ENCODE data around the gene TCAF1. TPM values are rescaled to one million over a fixed set of nuclear protein-coding genes. Genes with fewer than 3 reads are reported as not detected.

TCAF1 gene, protein sequence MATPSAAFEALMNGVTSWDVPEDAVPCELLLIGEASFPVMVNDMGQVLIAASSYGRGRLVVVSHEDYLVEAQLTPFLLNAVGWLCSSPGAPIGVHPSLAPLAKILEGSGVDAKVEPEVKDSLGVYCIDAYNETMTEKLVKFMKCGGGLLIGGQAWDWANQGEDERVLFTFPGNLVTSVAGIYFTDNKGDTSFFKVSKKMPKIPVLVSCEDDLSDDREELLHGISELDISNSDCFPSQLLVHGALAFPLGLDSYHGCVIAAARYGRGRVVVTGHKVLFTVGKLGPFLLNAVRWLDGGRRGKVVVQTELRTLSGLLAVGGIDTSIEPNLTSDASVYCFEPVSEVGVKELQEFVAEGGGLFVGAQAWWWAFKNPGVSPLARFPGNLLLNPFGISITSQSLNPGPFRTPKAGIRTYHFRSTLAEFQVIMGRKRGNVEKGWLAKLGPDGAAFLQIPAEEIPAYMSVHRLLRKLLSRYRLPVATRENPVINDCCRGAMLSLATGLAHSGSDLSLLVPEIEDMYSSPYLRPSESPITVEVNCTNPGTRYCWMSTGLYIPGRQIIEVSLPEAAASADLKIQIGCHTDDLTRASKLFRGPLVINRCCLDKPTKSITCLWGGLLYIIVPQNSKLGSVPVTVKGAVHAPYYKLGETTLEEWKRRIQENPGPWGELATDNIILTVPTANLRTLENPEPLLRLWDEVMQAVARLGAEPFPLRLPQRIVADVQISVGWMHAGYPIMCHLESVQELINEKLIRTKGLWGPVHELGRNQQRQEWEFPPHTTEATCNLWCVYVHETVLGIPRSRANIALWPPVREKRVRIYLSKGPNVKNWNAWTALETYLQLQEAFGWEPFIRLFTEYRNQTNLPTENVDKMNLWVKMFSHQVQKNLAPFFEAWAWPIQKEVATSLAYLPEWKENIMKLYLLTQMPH
- total RNA-seq, result 160 TPM

DNA sequence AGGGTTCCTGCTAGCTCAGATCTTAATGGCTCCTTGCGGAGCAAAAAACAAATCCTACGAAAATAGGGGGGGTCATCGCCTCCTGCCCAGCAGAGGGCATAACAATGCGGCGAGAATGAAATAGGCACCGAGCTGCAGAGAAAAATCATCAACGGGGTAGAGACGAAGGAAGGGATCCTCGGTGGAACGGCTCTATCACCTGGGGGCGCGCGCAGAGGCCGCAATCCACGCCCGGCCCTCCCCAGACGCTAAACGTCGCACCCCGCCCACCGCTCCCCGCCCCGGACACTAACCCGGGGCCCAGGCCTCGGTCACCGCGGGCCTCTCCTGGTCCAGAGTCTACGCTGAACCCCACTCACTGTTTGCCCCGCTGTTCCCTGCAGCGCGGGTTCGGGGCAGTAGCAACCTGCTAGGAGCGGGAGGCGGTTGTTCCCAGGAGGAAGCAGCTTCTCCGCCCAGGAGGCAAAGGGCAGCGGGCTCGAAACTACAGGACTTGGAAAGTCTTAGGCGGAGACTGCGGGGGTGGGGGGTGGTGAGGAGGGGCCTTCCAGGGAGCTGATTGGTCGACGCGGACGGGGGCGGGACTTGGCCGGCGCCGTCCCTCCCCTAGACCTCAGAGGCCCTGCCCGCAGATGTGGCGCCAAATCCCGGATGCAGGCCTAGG lies at the start of gene TCAF1:
Gene TCAF1 (minus strand): TSS at position 509 of the 664 bp plus-strand sequence. CDS start 25,568 bp downstream, outside the sequence.
- peak; percentile 66 for FAIRE-seq

DNA sequence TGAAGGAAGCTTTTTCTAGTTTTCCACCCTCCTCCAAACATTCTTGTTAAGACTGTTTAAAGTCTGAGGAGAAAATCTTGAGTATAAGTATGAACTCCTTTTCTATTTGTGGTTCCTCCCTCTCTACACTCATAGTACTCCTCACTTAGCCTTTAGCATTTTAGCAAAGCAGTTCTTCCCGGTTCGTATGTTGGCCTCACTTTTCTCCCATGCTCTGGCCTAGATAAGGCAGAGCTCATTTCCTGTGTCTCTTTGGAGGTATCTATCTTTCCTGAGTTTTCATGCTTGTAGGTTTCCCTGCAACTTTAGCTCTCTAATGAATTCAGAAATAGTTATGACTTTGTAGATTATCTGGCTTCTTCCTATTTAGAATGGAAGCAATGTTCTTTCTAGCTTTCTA lies 46.8 kb upstream of the TCAF1 start:
- FAIRE-seq (no peak), DNase-seq (ENCODE audit: low spot score in 2 of 2) (no peak)

More for the DNA sequence above, at the start of gene TCAF1:
- DNase-seq (ENCODE audit: low spot score in 2 of 2), result peak; percentile 84 to 92

DNA sequence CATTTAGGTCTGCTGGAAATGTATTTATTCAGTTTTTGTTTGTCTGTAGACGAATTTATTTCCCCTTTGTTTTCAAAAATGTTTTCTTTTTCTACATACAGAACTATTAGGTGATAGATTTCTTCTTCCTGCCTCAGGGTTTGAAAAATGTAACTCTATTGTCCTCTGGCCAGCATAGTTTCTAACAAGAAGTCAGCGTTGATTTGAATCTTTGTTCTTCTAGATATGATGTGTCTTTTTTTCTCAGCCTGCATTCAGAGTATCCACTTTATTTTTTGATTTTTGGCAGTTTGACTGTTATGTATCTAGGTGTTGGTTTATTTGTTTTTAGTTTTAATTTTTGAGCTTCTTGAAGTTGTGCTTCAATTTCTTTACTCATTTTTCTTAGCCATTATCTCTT lies 45.1 kb upstream of the TCAF1 start:
- FAIRE-seq (no peak), DNase-seq (ENCODE audit: low spot score in 2 of 2) (no peak)

DNA sequence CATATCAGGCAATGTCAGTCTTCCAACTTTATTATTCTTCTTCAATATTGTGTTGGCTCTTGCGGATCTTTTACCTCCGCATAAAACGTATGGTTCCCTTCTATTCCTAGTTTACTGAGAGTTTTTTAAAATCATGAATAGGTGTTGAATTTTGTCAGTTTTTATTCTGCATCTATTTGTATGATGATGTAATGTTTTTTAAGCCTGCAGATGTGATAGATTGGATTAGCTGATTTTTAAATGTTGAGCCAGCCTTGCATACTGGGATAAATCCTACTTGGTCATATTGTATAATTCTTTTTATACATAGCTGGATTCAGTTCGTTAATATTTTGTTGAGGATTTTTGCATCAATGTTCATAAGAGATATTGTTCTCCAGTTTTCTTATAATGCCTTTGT lies 43.4 kb upstream of the TCAF1 start:
- DNase-seq (ENCODE audit: low spot score in 2 of 2), result no peak
- FAIRE-seq, result no peak

DNA sequence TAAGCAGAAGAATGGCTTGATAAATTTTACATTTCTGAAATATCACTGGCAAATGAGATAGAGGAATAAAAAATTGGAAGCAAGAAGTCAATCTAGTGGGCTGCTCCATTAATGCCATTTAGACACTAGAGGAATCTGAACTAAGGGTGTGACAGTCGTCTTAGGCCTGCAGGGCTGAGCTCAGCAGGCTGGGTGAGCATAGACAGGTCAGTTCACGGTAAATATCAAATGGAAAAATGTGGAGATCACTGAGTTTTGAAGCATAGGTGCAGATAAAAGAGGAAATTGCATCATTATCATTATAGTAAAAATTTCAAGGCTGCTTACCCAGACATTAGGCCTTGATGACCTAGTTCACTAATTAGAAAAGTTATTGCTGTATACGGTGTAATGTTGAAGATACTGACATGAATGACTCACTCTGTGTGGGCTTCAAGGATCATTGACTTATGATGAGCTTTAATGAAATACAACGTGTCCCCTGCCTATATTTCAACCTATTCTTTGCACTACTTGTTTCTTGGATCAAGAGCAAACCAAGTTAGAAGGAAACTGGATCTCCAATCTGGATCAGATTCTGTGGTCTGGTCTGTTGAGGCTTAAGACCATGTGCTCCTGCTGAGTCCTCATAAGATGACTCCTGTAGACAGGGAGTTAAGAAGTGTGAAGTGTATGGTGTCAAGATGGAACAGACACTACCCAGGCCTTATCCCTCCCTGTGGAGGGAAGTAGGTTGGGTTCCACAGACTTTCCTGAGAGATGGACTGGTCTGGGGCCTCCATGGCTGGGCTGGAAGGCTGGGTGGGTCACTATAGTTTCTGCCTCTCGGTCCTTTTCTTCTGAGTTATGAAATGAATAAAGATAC lies 36.6 kb upstream of the TCAF1 start:
- FAIRE-seq (no peak), DNase-seq (ENCODE audit: low spot score in 2 of 2) (no peak)

DNA sequence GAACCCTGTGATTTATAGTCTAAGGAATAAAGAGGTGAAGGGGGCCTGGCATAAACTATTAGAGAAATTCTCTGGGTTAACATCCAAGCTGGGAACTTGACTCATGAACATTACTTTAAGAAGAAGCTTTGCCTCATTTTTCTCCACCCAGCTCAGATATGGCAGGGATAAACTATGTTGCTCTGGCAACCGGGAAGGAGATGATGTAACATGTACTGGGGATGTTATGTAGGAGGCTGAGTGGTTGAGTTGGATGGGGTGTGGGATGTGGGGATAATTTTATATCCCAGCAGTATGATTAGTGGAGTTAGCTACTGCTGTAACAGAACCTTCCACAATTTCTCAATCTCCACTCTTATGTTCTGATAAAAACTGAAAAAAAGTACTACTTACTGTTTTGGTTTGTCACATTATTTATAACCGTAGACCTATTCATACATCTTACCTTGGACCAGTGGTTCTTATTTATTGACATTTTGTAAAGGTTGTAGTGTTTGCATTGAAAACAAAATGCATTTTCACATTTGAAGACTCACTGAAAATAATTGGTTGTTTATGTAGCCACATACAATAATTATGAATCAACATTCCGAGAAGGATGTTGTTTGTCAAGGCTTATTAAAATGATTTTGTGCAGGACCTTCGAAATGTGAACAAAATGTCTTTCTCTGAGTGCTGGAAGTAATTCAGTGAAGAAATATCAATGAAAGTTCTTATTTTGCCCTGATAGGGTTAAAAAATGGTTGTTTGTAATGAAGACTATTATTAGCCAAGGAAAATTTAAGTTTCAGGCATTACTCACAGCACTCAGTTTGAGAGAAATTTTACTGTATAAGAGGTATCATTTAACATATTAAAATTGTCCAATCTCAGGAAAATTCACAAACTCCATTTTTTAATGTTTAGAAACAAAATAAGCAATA lies 34.4 kb upstream of the TCAF1 start:
- FAIRE-seq, result no peak

DNA sequence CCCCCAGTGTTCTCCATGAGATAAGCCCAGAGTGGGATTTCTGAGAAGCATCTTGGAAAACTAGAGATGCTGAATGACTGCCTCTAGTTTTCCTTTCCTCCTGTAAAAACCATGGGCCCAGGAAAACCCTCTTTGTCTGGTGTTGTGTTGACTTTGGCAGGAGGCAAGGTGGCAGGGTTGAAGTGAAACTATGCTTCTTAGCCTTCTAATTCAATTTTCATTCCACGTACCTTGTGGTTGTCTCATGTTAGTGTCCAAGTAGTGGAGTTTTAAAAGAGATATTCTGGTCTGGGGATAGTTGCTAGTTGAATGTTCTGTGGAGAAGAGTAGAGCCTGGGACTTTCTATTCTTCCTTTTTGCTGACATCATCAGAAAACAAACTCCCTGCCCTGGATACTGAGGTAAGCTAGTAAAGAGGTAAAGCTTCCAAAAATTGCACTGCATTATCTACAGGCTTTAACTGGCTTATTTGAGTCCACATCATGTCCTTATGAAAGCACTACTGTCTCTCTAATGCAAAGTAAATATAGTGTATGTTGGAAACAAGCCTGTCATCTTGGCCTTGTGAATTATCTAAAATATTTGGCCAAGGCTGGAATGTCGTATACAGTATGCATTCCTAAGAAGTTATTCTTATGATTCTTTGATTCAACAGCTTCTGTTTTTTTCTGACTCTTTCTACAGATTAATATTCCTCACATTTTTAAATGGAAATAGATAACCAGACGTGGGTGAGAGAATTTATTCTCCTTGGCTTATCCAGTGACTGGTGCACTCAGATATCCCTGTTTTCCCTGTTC lies 32.8 kb upstream of the TCAF1 start, which contains the start of gene OR2F2:
Gene OR2F2 (plus strand): TSS at position 708 of the 800 bp plus-strand sequence. CDS start 0 bp downstream, at position 708.
- DNase-seq (ENCODE audit: low spot score in 2 of 2) (no peak), FAIRE-seq (no peak)

More for the DNA sequence above, 34.4 kb upstream of the TCAF1 start:
- no peak for DNase-seq (ENCODE audit: low spot score in 2 of 2)

DNA sequence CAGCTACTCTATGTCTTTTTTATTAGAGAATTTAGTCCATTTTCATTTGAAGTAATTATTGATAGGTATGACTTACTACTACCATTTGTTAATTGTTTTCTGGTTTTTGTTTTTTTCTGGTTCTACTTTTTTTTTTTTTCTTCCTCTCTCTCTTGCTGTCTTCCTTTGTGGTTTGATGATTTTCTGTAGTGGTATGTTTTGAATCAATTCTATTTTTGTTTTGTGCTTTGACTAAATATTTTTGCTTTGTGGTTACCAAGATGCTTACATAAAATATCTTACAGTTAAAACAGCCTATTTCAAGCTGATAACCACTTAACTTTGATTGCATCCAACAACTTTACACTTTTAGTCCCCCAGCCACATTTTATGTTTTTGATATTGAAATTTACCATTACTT lies 29.8 kb upstream of the TCAF1 start:
- DNase-seq (ENCODE audit: low spot score in 2 of 2), result no peak
- no peak for FAIRE-seq

DNA sequence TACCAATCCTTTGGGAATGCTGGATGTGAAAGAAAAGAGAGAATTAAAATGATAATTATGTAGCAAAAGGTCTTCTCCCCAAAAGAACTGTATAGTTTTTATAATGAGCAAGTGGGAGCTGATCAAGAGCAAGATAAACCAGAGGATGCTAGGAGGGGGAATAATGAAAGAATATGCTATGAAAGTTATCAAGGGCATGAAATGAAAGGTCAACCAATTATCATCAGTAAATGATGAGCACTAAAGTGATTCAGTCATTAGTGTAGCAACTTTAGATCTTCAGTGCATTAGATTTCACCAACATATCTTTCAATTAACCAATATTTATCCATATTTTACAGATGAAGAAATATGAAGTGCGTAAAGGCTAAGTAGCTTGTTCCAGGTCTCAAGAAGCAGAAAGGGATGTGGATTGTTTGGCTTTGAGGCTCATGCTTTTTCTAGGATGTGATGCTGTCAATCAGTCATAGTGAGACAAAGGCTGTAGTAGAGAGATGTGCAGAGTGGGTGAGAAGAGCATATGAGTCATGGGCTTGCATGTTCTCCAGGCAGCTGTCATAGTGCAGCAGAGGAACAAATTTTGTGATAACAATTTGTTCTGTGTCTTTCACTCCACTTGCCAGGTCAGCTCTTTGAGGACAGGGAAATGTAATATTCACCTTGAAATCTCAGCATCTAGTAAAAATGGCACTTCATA lies 27.4 kb upstream of the TCAF1 start:
- no peak for DNase-seq (ENCODE audit: low spot score in 2 of 2)
- no peak for FAIRE-seq

DNA sequence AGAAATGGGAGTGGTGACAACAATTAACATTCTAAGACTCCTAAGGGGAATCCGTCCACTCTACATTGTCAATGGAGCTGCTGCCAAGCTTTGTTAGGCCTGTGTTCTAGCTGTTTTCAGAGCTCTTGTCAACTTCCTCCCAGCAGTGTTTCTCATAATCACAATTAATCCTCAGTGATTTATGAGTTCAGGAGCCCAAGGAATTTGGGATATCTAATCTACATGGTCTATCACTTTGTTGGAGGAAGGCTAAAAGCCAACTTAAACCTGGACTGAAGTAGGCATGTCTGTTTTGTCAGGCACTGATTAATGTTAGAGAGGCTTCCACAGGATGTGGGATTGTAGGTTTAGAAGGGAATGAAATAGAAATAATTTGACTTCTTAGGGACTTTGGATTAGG lies 22.9 kb upstream of the TCAF1 start:
- no peak for FAIRE-seq

DNA sequence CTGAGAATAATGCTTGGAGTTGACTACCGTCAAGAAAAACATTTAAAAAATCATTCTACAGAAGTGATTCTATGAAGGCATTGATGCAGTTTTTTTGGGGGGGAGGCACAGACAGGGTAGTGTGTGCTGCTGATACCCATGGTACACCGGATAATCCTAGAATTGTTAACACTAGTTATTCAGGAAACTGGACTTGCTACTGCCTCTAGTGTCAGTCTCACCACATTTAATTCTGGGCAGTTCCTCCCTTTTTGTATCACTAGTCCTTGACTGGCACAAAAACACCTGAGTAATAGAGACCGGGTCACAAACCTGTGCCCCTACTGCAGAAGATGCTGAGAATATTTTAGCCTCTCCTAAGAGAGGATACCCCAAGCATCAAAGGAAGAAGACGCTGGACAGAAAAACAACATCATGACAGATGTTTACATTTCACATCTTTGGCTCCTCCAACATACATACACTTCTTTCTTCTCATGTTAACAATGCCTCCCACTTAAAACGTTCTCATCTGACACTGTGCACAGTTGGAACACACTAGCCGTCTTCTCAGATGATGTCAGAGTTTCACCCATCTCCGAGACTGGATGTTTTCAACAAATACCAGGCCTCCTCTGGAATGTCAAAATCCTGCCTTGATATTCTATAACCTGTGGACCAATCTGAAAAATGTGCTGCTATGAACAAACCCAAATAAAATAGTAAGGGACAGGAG lies 13.1 kb upstream of the TCAF1 start:
- DNase-seq (ENCODE audit: low spot score in 2 of 2), result no peak
- no peak for FAIRE-seq

More for the DNA sequence above, 22.9 kb upstream of the TCAF1 start:
- DNase-seq (ENCODE audit: low spot score in 2 of 2), result no peak

DNA sequence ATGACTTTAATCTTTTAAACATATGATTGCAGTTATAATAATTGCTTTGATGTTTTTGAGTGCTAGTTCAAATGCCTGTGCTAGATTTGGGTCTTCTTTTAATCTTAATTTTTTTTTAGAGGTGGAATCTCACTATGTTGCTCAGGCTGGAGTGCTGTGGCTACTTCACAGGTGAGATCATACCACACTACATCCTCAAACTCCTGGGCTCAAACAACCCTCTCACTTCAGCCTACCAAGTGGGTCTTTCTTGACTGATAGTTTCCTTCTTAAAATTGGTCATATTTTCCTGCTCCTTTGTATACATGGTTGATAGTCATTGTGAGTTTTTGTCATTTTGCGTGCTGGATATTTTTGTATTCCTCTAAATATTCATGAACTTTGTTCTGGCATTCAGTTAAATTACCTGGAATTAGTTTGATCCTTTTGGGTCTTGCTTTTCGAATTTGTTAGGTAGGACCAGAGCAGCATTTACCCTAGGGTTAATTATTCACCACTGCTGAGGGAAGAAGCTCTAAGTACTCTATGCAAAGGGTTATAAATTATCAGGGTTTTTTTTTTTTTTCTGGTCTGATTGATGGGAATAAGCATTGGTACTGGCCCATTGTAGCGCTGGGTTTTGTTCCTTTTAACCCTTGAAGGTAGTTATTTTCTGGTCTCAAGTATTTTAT lies 12.1 kb upstream of the TCAF1 start:
- FAIRE-seq (no peak), DNase-seq (ENCODE audit: low spot score in 2 of 2) (no peak)

DNA sequence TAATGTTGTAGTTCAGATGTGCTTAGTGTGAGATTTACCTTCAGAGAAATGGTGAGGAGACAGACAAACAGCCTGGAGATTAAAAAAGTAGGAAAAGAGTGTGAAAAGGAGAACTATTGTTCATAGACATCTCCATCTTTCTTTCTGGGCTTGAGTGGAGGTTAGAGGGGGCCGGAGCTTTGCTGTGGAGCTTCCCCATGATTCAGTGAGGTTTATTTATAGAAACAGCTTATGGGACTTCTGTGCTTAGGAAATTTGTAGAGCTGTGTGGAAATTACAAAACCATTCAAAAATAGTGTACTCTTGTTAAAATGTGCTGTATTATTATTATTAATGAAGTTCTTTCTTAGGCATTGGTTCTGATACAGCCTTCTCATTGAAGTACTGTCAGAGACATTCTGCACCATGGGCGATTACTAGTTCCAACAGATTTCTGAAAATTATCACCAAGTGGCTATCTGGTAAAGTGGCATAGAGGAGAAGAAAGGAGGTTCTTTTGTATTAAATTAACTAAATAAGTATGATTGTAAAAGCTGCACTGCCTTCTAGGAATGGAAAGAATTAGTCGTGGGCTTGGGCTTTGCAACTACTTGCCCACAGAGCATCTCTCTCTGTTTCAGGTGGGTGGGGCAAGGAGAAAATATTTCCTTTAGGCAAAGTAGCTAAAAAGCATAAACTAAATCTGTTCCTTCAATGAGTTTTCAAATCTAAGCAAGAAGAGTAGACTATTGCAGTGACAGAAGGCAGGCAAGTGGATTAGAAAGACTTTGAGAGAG lies 8.7 kb upstream of the TCAF1 start:
- FAIRE-seq, result no peak
- no peak for DNase-seq (ENCODE audit: low spot score in 2 of 2)

DNA sequence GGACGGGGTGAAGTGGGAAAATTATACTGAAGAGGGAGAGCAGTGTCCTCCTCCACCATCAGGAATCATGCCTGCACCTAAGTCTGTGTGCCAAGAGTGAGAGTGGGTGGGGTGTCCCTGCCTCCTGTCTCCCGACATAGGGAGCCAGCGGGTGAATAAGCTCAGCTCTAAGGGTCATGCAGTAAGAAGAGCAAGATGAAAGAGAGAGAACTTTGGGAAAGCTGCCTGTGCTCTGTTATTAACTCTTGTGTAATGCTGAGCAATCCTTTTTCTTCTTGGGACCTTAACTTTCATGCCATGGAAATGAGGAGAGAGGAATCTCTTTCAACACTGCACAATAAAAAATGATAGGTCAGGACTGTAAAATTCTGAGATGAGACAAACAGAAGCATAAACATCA lies 7.9 kb upstream of the TCAF1 start:
- FAIRE-seq (no peak), DNase-seq (ENCODE audit: low spot score in 2 of 2) (no peak)

DNA sequence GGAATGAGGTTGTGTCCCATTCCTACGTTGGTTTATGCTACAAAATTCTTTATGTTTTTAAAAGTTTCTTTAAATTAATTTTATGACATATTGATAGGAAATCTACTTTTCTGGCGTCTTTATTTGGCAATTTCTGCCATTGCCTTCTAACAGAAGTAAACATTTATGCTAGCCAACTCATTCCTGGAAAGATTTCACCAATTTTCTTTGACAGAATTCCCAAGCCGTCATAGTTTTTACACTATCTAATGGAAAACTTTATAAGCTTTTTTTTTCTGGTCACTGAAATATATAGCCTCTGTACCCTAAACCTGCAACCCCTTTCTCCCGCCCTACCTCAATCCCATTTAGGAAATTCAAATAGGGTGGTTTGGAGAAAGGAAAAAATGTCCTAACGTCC lies 6.1 kb upstream of the TCAF1 start:
- DNase-seq (ENCODE audit: low spot score in 2 of 2) (no peak), FAIRE-seq (no peak)
